Uterus (tissue), 4 donors: ENCODE data around the gene UBAP2L. TPM values are rescaled to one million over a fixed set of nuclear protein-coding genes. Genes with fewer than 3 reads are reported as not detected.

Source experiments
- DNase-seq, 2 donors: peaks; one replicate each; pipeline ENCODE4 v3.0.0-alpha.2; 2019 to 2020
- H3K27ac ChIP-seq, 2 donors: fragments of 200-600 bp; sonication (generic); 1 replicate in 1 of 2; 2 replicates in 1 of 2; pipeline ENCODE4 v1.5.1; 2016 to 2018
- H3K27me3 ChIP-seq, 2 donors: fragments of 200-600 bp; sonication (generic); one replicate each; pipeline ENCODE4 v1.5.1; 2018 to 2019; ENCODE audit warnings: control low read depth in 1 of 2
- H3K36me3 ChIP-seq, 2 donors: fragments of 200-600 bp; sonication (generic); one replicate each; pipeline ENCODE4 v1.5.1; 2019; ENCODE audit warnings: control low read depth in 1 of 2
- H3K4me1 ChIP-seq, 2 donors: fragments of 200-600 bp; sonication (generic); one replicate each; pipeline ENCODE4 v1.5.1; 2018 to 2019; ENCODE audit warnings: control low read depth in 1 of 2
- H3K4me3 ChIP-seq, 2 donors: fragments of 200-600 bp; sonication (generic); 1 replicate in 1 of 2; 2 replicates in 1 of 2; pipeline ENCODE4 v1.5.1; 2018 to 2019; ENCODE audit warnings: mild to moderate bottlenecking in 1 of 2
- H3K9me3 ChIP-seq, 2 donors: fragments of 200-600 bp; sonication (generic); one replicate each; pipeline ENCODE4 v1.5.1; 2019; ENCODE audit warnings: control low read depth in 1 of 2
- CTCF ChIP-seq, 4 experiments: fragments of 200-600 bp in 2 of 4; fragments of 450-650 bp in 2 of 4; sonication (generic) in 2 of 4; IDR thresholded peaks; one replicate each; pipeline ENCODE4 v1.5.1; 2016 to 2019; ENCODE audit warnings: antibody characterized with exemption in 4 of 4, mild to moderate bottlenecking in 2 of 4, moderate library complexity in 1 of 4
- POLR2A ChIP-seq, 2 donors: fragments of 450-650 bp; IDR thresholded peaks; one replicate each; pipeline ENCODE4 v1.6.1; 2016; ENCODE audit warnings: antibody characterized with exemption in 2 of 2, mild to moderate bottlenecking in 1 of 2, moderate library complexity in 1 of 2
- intact Hi-C: fragments of 100-400 bp; cut with DNase I; formaldehyde crosslinking; loops from one replicate; pipeline ENCODE4 v1.15.1; 2023; ENCODE audit warnings: low total_unique reads
- total RNA-seq, 4 donors: library from RNA; depleted of rRNA in 3 of 4; stranded (reverse); fragments of >200 nt in 3 of 4; gene quantifications; one replicate each; pipeline versions ENCODE4 v1.1.0 to v1.2.4, GENCODE V29; 2014 to 2023
- donor health status: DM: yes; HTN: yes; CAD: no.

Gene UBAP2L
- total RNA-seq, 4 donors from 2014 or later, result 11.5 to 161 (median 52.0) TPM

- no peak for TF ChIP-seq POLR2A (IDR thresholded peaks at IDR 0.05)
- TF ChIP-seq CTCF (IDR thresholded peaks at IDR 0.05), result no peak
- intact Hi-C loops, result no loop called here
Observed at GRCh38 chr1:154236855-154237254, 16.1 kb downstream of the UBAP2L start.

GRCh38 chr1:154237435-154237834 lies 16.7 kb downstream of the UBAP2L start:
- H3K27ac ChIP-seq, result no peak overlapping the region
- intact Hi-C loops, result no loop called here
- no peaks in the 10 kb centered on the region for H3K9me3 ChIP-seq
- H3K27me3 ChIP-seq, result no peaks in the 10 kb centered on the region
- TF ChIP-seq POLR2A (IDR thresholded peaks at IDR 0.05), result no peak
- no peak for TF ChIP-seq CTCF (IDR thresholded peaks at IDR 0.05)
- no peak overlapping the region for H3K4me3 ChIP-seq
- DNase-seq, result no peak
- H3K36me3 ChIP-seq, result peaks cover 0 to 2% of the 10 kb centered on the region in 2 donors
- H3K4me1 ChIP-seq, result no peaks in the 10 kb centered on the region

More at GRCh38 chr1:154236855-154237254, 16.1 kb downstream of the UBAP2L start:
- H3K4me3 ChIP-seq, result no peak overlapping the region
- no peak for DNase-seq
- H3K36me3 ChIP-seq, result peaks cover 0 to 2% of the 10 kb centered on the region in 2 donors
- H3K27me3 ChIP-seq, result no peaks in the 10 kb centered on the region
- no peaks in the 10 kb centered on the region for H3K4me1 ChIP-seq
- no peaks in the 10 kb centered on the region for H3K9me3 ChIP-seq
- no peak overlapping the region for H3K27ac ChIP-seq

- no peak for DNase-seq
- no peak for TF ChIP-seq POLR2A (IDR thresholded peaks at IDR 0.05)
- TF ChIP-seq CTCF (IDR thresholded peaks at IDR 0.05), result no peak
Observed at GRCh38 chr1:154237880-154238506, 17.2 kb downstream of the UBAP2L start.

GRCh38 chr1:154239491-154239890 lies 18.7 kb downstream of the UBAP2L start:
- Histone ChIP-seq H3K27ac (no peak overlapping the region), H3K36me3 (peaks cover 0 to 2% of the 10 kb centered on the region in 2 donors), H3K27me3 (no peaks in the 10 kb centered on the region), H3K4me3 (no peak overlapping the region), H3K9me3 (no peaks in the 10 kb centered on the region), H3K4me1 (no peaks in the 10 kb centered on the region)
- TF ChIP-seq POLR2A (IDR thresholded peaks at IDR 0.05), result no peak
- no peak for TF ChIP-seq CTCF (IDR thresholded peaks at IDR 0.05)
- intact Hi-C loops, result no loop called here
- no peak for DNase-seq

More at GRCh38 chr1:154237880-154238506, 17.2 kb downstream of the UBAP2L start:
- H3K4me3 ChIP-seq, result no peak overlapping the region
- H3K36me3 ChIP-seq, result peaks cover 0 to 2% of the 10 kb centered on the region in 2 donors
- no peaks in the 10 kb centered on the region for H3K4me1 ChIP-seq
- no peak overlapping the region for H3K27ac ChIP-seq
- no peaks in the 10 kb centered on the region for H3K27me3 ChIP-seq
- H3K9me3 ChIP-seq, result no peaks in the 10 kb centered on the region
- intact Hi-C loops, result no loop called here

GRCh38 chr1:154240294-154240833 lies 19.6 kb downstream of the UBAP2L start:
- H3K4me1 ChIP-seq, result no peaks in the 10 kb centered on the region
- no peak for TF ChIP-seq POLR2A (IDR thresholded peaks at IDR 0.05)
- TF ChIP-seq CTCF (IDR thresholded peaks at IDR 0.05), result no peak
- intact Hi-C loops, result no loop called here
- no peaks in the 10 kb centered on the region for H3K27me3 ChIP-seq
- no peak overlapping the region for H3K4me3 ChIP-seq
- no peak overlapping the region for H3K27ac ChIP-seq
- no peaks in the 10 kb centered on the region for H3K9me3 ChIP-seq
- H3K36me3 ChIP-seq, result peaks cover 0 to 2% of the 10 kb centered on the region in 2 donors
- DNase-seq, result no peak
